HepG2 (cell line): ENCODE results near the gene CEP83. TPM values are rescaled to one million over a fixed set of nuclear protein-coding genes. Genes with fewer than 3 reads are reported as not detected.

Experiments used
- ATAC-seq: fragments of 200-7000 bp; cut with Tn5 transposase; 3 replicates; pipeline ENCODE4 v1.9.1; 2020; ENCODE audit warnings: mild to moderate bottlenecking, moderate library complexity
- BruUV-seq: library from RNA; stranded (reverse); fragments of 400-500 nt; replicated peaks from 2 replicates; lab custom pipeline; 2021; lab: Mats Ljungman, UMichigan
- CTCF ChIA-PET: fragments of 300-600 bp; formaldehyde crosslinking; extraction: SDS; loops from one replicate; lab custom pipeline; 2021; ENCODE audit warnings: low total read pairs, inconsistent platforms, low intra/inter-chr PET ratio; lab: Yijun Ruan, JAX
- POLR2A ChIA-PET: fragments of 350-600 bp; sonication (Branson Sonifier 250); formaldehyde crosslinking; loops from one replicate; lab custom pipeline; 2020; ENCODE audit warnings: antibody characterized with exemption, inconsistent platforms; lab: Yijun Ruan, JAX
- DNase-seq: peaks from one replicate; pipeline ENCODE4 v3.0.0-alpha.2; 2015; ENCODE audit warnings: low spot score
- FAIRE-seq: peaks from 3 replicates; lab custom pipeline; 2011; peaks lifted over from hg19 to GRCh38; lab: Jason Lieb, UNC
- H2AFZ ChIP-seq: one replicate; pipeline ENCODE4 v1.6.1; 2011; ENCODE audit warnings: low read length, inconsistent platforms
- H3K27ac ChIP-seq: fragments of 300-600 bp; 3 replicates; pipeline ENCODE4 v1.8.0; 2011; ENCODE audit warnings: mixed run types, mild to moderate bottlenecking, mixed read lengths, low read length, inconsistent platforms; ENCODE audit not compliant: insufficient read depth; ENCODE audit errors: extremely low read length
- H3K27me3 ChIP-seq, 2 experiments: fragments of 200-600 bp in 1 of 2; 2 replicates in 1 of 2; 3 replicates in 1 of 2; pipeline versions ENCODE4 v1.6.0 to v1.8.0; 2011; ENCODE audit warnings: low read length in 2 of 2, mild to moderate bottlenecking in 2 of 2, moderate library complexity in 2 of 2, inconsistent platforms in 1 of 2; ENCODE audit not compliant: insufficient read depth in 2 of 2, control insufficient read depth in 1 of 2
- H3K36me3 ChIP-seq, 2 experiments: fragments of 200-600 bp in 1 of 2; replicated peaks in 1 of 2; 2 replicates in 1 of 2; 3 replicates in 1 of 2; pipeline versions ENCODE4 v1.5.1 to v1.8.0; 2011; ENCODE audit warnings: low read length in 2 of 2, inconsistent platforms in 1 of 2; ENCODE audit not compliant: insufficient read depth in 2 of 2, control insufficient read depth in 1 of 2
- H3K4me1 ChIP-seq: 2 replicates; pipeline ENCODE4 v1.5.1; 2012; ENCODE audit warnings: low read length, inconsistent platforms; ENCODE audit not compliant: insufficient read depth
- H3K4me2 ChIP-seq: 2 replicates; pipeline ENCODE4 v1.6.0; 2011; ENCODE audit warnings: low read depth, low read length, inconsistent platforms
- H3K4me3 ChIP-seq, 3 experiments: fragments of 200-600 bp in 1 of 3; sonication (generic), shearing (Covaris generic) in 1 of 3; replicated peaks in 1 of 3; 2 replicates each; pipeline ENCODE4 v1.5.1; 2011 to 2016; ENCODE audit warnings: low read length in 3 of 3, inconsistent platforms in 2 of 3, low read depth in 2 of 3, mild to moderate bottlenecking in 2 of 3, control low read depth in 1 of 3, mixed read lengths in 1 of 3; ENCODE audit not compliant: insufficient read depth in 1 of 3
- H3K79me2 ChIP-seq: one replicate; pipeline ENCODE4 v1.6.1; 2011; ENCODE audit warnings: low read length, inconsistent platforms; ENCODE audit not compliant: insufficient read depth
- H3K9ac ChIP-seq: 2 replicates; pipeline ENCODE4 v1.6.0; 2011; ENCODE audit warnings: mild to moderate bottlenecking, low read depth, low read length, inconsistent platforms; ENCODE audit not compliant: insufficient read depth
- H3K9me3 ChIP-seq: 2 replicates; pipeline ENCODE4 v1.5.1; 2012; ENCODE audit warnings: mild to moderate bottlenecking, low read length
- H4K20me1 ChIP-seq: 2 replicates; pipeline ENCODE4 v1.6.0; 2011; ENCODE audit warnings: inconsistent platforms, mild to moderate bottlenecking, low read length, moderate library complexity; ENCODE audit not compliant: insufficient read depth
- ARID2 ChIP-seq: sonication (generic); formaldehyde crosslinking; IDR thresholded peaks from 2 replicates; pipeline ENCODE4 v1.8.1; 2022; ENCODE audit warnings: mild to moderate bottlenecking, missing genetic modification reagents, borderline replicate concordance
- NONO ChIP-seq, 2 experiments: fragments of 450-650 bp in 1 of 2; sonication (generic) in 1 of 2; formaldehyde crosslinking in 1 of 2; IDR thresholded peaks in 1 of 2; conservative IDR thresholded peaks in 1 of 2; 2 replicates each; pipeline versions ENCODE4 v1.6.1 to v1.8.0; 2017 to 2022; ENCODE audit warnings: mild to moderate bottlenecking in 1 of 2, missing genetic modification reagents in 1 of 2, moderate library complexity in 1 of 2
- ZNF430 ChIP-seq: sonication (generic); formaldehyde crosslinking; IDR thresholded peaks from 2 replicates; pipeline ENCODE4 v1.9.0; 2021; ENCODE audit warnings: mild to moderate bottlenecking, missing genetic modification reagents
- ZNF552 ChIP-seq: sonication (generic); formaldehyde crosslinking; IDR thresholded peaks from 2 replicates; pipeline ENCODE4 v1.9.0; 2022; ENCODE audit warnings: missing genetic modification reagents, mild to moderate bottlenecking, borderline replicate concordance
- WGBS: methylation state at CpG from one replicate; pipeline ENCODE4 v1.1.6; 2017; ENCODE audit warnings: low lambda C conversion rate; 5-methylcytosine and 5-hydroxymethylcytosine counted together
- in situ Hi-C: cut with HindIII; loops from 2 replicates; pipeline ENCODE4 v1.10.0; 2017; ENCODE audit warnings: low pct_unique_long_range_greater_than_20kb; ENCODE audit not compliant: extremely low pct_ligation_motif_present
- intact Hi-C: fragments of 100-400 bp; cut with micrococcal nuclease; formaldehyde crosslinking; loops from one replicate; pipeline ENCODE4 v1.10.0; 2022; ENCODE audit not compliant: unreplicated experiment
- polyA plus RNA-seq, 8 experiments: library from polyadenylated mRNA; depleted of rRNA in 3 of 8; stranded (reverse) in 7 of 8; unstranded in 1 of 8; fragments of >200 nt; fragmentation: Illumina TruSeq in 4 of 8; extraction: Trizol in 4 of 8; gene quantifications; 2 replicates each; pipeline versions ENCODE4 v1.2.1 to v1.2.3, GENCODE V29; 2011 to 2016; ENCODE audit warnings: low read depth in 4 of 8, missing spikeins in 1 of 8, mixed read lengths in 1 of 8; ENCODE audit not compliant: insufficient read depth in 1 of 8
- total RNA-seq, 5 experiments: library from RNA; depleted of rRNA; stranded (reverse); fragments of >200 nt; fragmentation: Illumina TruSeq; extraction: Trizol; gene quantifications; 2 replicates each; pipeline ENCODE4 v1.2.3, GENCODE V29; 2016; ENCODE audit warnings: low read depth in 1 of 5
- TF ChIP-seq, protein P1 (sequence below): sonication (generic); formaldehyde crosslinking; IDR thresholded peaks from 2 replicates; pipeline ENCODE4 v1.4.0; 2020; ENCODE audit warnings: missing genetic modification reagents

CEP83 gene
- total and polyA plus RNA-seq, 2 of the 13 experiments (the other 11 are each of a cell fraction or from before 2014, with no cell fraction given): 6.2 to 19.2 TPM

DNA sequence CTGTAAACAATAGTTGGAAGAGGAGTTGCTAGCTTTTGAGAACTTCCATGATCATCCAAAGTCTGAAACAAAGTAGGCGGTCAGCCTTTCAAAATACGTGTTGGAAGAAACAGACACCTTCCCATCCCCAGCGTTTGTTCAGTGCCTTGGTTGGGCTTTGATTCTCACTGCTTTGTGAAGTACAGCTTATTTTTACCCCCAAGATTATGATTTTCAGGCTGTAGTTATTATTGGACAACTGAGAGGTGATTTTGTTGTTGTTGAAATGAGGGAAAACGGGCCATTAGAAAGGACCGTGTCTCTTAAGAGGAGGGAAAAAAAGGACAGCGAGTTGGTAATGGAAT is 921 bp upstream of the CEP83 start:
- intact Hi-C loops: no loop called here
- CTCF ChIA-PET: no interaction called here
- Histone ChIP-seq H3K4me2 (peak overlapping the region; percentile 91), H3K27ac (no peak overlapping the region), H3K9me3 (no peaks in the 10 kb centered on the region), H4K20me1 (no peaks in the 10 kb centered on the region), H3K79me2 (peaks cover 16% of the 10 kb centered on the region), H3K27me3 (no peaks in the 10 kb centered on the region; a peak in 1 of 5 replicates), H3K4me3 (peak overlapping the region; percentile 78 to 95 (median 82)), H3K9ac (peak overlapping the region; percentile 84; the same call in 1 of the 2 replicates)
- ATAC-seq: no peak
- in situ Hi-C loops: no loop called here
- FAIRE-seq: no peak
- no TSS peak for BruUV-seq
- TF ChIP-seq ARID2 (no peak), ZNF552 (CRISPR knock-in tag) (no peak), ZNF430 (CRISPR knock-in tag) (no peak), NONO (IDR thresholded peaks at IDR 0.05) (no peak), NONO (CRISPR knock-in tag; conservative IDR thresholded peaks at IDR 0.05) (0 out of 2 replicates have a peak, but pooled peaks have one; percentile 6)
- TF ChIP-seq, protein P1, sequence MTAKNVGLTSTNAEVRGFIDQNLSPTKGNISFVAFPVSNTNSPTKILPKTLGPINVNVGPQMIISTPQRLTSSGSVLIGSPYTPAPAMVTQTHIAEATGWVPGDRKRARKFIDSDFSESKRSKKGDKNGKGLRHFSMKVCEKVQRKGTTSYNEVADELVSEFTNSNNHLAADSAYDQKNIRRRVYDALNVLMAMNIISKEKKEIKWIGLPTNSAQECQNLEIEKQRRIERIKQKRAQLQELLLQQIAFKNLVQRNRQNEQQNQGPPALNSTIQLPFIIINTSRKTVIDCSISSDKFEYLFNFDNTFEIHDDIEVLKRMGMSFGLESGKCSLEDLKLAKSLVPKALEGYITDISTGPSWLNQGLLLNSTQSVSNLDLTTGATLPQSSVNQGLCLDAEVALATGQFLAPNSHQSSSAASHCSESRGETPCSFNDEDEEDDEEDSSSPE (CRISPR knock-in tag): no peak
- TF ChIP-seq, all 625 proteins: peak for 1
- peaks cover 29% of the 10 kb centered on the region for H3K4me1 ChIP-seq
- no peaks in the 10 kb centered on the region for H3K36me3 ChIP-seq
- peak overlapping the region; percentile 54 for H2AFZ ChIP-seq
- POLR2A ChIA-PET: no interaction called here
- DNase-seq: no peak
- 30% methylated on average over 6 of the region's 6 CpGs for WGBS
